Activated naive CD8-positive, alpha-beta T cell treated with anti-CD3 and anti-CD28 coated beads for 36 hours (primary cell): ENCODE results near the gene MAGI1. TPM values are rescaled to one million over a fixed set of nuclear protein-coding genes. Genes with fewer than 3 reads are reported as not detected.
"Not testable (repeated sequence)": the region's sequence is repeated elsewhere in the genome, so short reads cannot be mapped to it uniquely, and the experiment has no call there.

Experiments
- DNase-seq: peaks from one replicate; pipeline ENCODE4 v3.0.0; 2021
- H3K27ac Mint-ChIP-seq: one replicate; pipeline ENCODE4 v1.8.0; 2022; ENCODE audit warnings: mild to moderate bottlenecking, moderate library complexity, mixed read lengths
- H3K27me3 Mint-ChIP-seq: one replicate; pipeline ENCODE4 v1.8.0; 2022; ENCODE audit warnings: mild to moderate bottlenecking, mixed read lengths
- H3K36me3 Mint-ChIP-seq: one replicate; pipeline ENCODE4 v1.8.0; 2021; ENCODE audit warnings: mild to moderate bottlenecking, mixed read lengths
- H3K4me1 Mint-ChIP-seq: one replicate; pipeline ENCODE4 v1.8.0; 2021; ENCODE audit warnings: mixed read lengths
- H3K4me3 Mint-ChIP-seq: one replicate; pipeline ENCODE4 v1.8.0; 2022; ENCODE audit warnings: mild to moderate bottlenecking, moderate library complexity, mixed read lengths
- H3K9me3 Mint-ChIP-seq: one replicate; pipeline ENCODE4 v1.8.0; 2022; ENCODE audit warnings: mixed read lengths
- total RNA-seq, 2 experiments: library from RNA; stranded (reverse); gene quantifications; one replicate each; pipeline ENCODE4 v1.2.3, GENCODE V29; 2021

MAGI1 gene
- total RNA-seq, 2 experiments from 2014 or later = 0.12 to 0.16 TPM

GRCh38 chr3:65864357-65864904, 174.3 kb downstream of the MAGI1 start:
- Mint-ChIP-seq H3K4me1 (no peaks in the 10 kb centered on the region), H3K36me3 (no peaks in the 10 kb centered on the region), H3K27me3 (peaks cover 2% of the 10 kb centered on the region), H3K9me3 (no peaks in the 10 kb centered on the region), H3K4me3 (no peak overlapping the region), H3K27ac (no peak overlapping the region)
- no peak for DNase-seq

GRCh38 chr3:65861718-65862117, 177.0 kb downstream of the MAGI1 start:
- no peak for DNase-seq
- H3K27me3 Mint-ChIP-seq = peaks cover 2% of the 10 kb centered on the region
- H3K4me1 Mint-ChIP-seq = no peaks in the 10 kb centered on the region
- H3K36me3 Mint-ChIP-seq = no peaks in the 10 kb centered on the region
- no peak overlapping the region for H3K4me3 Mint-ChIP-seq
- no peak overlapping the region for H3K27ac Mint-ChIP-seq
- peaks cover 3% of the 10 kb centered on the region for H3K9me3 Mint-ChIP-seq

GRCh38 chr3:65859612-65860011, 179.1 kb downstream of the MAGI1 start:
- H3K27me3 Mint-ChIP-seq, H3K4me3 Mint-ChIP-seq, H3K4me1 Mint-ChIP-seq, H3K27ac Mint-ChIP-seq, H3K9me3 Mint-ChIP-seq, H3K36me3 Mint-ChIP-seq, DNase-seq: not testable (repeated sequence)

GRCh38 chr3:65858749-65859148, 180.0 kb downstream of the MAGI1 start:
- H3K4me1 Mint-ChIP-seq = no peaks in the 10 kb centered on the region
- no peak for DNase-seq
- no peak overlapping the region for H3K4me3 Mint-ChIP-seq
- H3K27me3 Mint-ChIP-seq = no peaks in the 10 kb centered on the region
- H3K36me3 Mint-ChIP-seq = no peaks in the 10 kb centered on the region
- H3K27ac Mint-ChIP-seq = no peak overlapping the region
- H3K9me3 Mint-ChIP-seq = peaks cover 3% of the 10 kb centered on the region

- H3K27ac Mint-ChIP-seq = no peak overlapping the region
- no peaks in the 10 kb centered on the region for H3K36me3 Mint-ChIP-seq
- no peak for DNase-seq
- no peak overlapping the region for H3K4me3 Mint-ChIP-seq
- H3K4me1 Mint-ChIP-seq = no peaks in the 10 kb centered on the region
- no peaks in the 10 kb centered on the region for H3K27me3 Mint-ChIP-seq
- peaks cover 3% of the 10 kb centered on the region for H3K9me3 Mint-ChIP-seq
Observed at GRCh38 chr3:65857327-65857726, 181.4 kb downstream of the MAGI1 start.

GRCh38 chr3:65856907-65857306, 181.8 kb downstream of the MAGI1 start:
- peaks cover 1% of the 10 kb centered on the region for H3K27me3 Mint-ChIP-seq
- no peak overlapping the region for H3K27ac Mint-ChIP-seq
- no peak for DNase-seq
- H3K4me1 Mint-ChIP-seq = no peaks in the 10 kb centered on the region
- H3K4me3 Mint-ChIP-seq = no peak overlapping the region
- no peaks in the 10 kb centered on the region for H3K36me3 Mint-ChIP-seq
- H3K9me3 Mint-ChIP-seq = peaks cover 3% of the 10 kb centered on the region

- peaks cover 3% of the 10 kb centered on the region for H3K9me3 Mint-ChIP-seq
- no peak for DNase-seq
- H3K4me3 Mint-ChIP-seq = no peak overlapping the region
- H3K36me3 Mint-ChIP-seq = no peaks in the 10 kb centered on the region
- H3K27me3 Mint-ChIP-seq = peaks cover 6% of the 10 kb centered on the region
- no peak overlapping the region for H3K27ac Mint-ChIP-seq
- H3K4me1 Mint-ChIP-seq = no peaks in the 10 kb centered on the region
Observed at GRCh38 chr3:65855370-65856100, 183.2 kb downstream of the MAGI1 start.

GRCh38 chr3:65854606-65855304, 184.0 kb downstream of the MAGI1 start:
- no peak overlapping the region for H3K4me3 Mint-ChIP-seq
- H3K36me3 Mint-ChIP-seq = no peaks in the 10 kb centered on the region
- H3K9me3 Mint-ChIP-seq = peaks cover 3% of the 10 kb centered on the region
- no peak overlapping the region for H3K27ac Mint-ChIP-seq
- H3K27me3 Mint-ChIP-seq = peaks cover 6% of the 10 kb centered on the region
- no peak for DNase-seq
- no peaks in the 10 kb centered on the region for H3K4me1 Mint-ChIP-seq

- H3K36me3 Mint-ChIP-seq = no peaks in the 10 kb centered on the region
- H3K4me3 Mint-ChIP-seq = no peak overlapping the region
- no peak overlapping the region for H3K27ac Mint-ChIP-seq
- no peaks in the 10 kb centered on the region for H3K4me1 Mint-ChIP-seq
- peaks cover 6% of the 10 kb centered on the region for H3K27me3 Mint-ChIP-seq
- DNase-seq = no peak
- H3K9me3 Mint-ChIP-seq = no peaks in the 10 kb centered on the region
Observed at GRCh38 chr3:65851827-65852226, 186.9 kb downstream of the MAGI1 start.

GRCh38 chr3:65850261-65850660, 188.5 kb downstream of the MAGI1 start:
- no peaks in the 10 kb centered on the region for H3K9me3 Mint-ChIP-seq
- H3K36me3 Mint-ChIP-seq = no peaks in the 10 kb centered on the region
- DNase-seq = no peak
- no peak overlapping the region for H3K27ac Mint-ChIP-seq
- peaks cover 6% of the 10 kb centered on the region for H3K27me3 Mint-ChIP-seq
- H3K4me1 Mint-ChIP-seq = no peaks in the 10 kb centered on the region
- no peak overlapping the region for H3K4me3 Mint-ChIP-seq

GRCh38 chr3:65848024-65848423, 190.7 kb downstream of the MAGI1 start:
- no peak for DNase-seq
- no peaks in the 10 kb centered on the region for H3K4me1 Mint-ChIP-seq
- H3K4me3 Mint-ChIP-seq = no peak overlapping the region
- no peaks in the 10 kb centered on the region for H3K9me3 Mint-ChIP-seq
- H3K36me3 Mint-ChIP-seq = no peaks in the 10 kb centered on the region
- no peak overlapping the region for H3K27ac Mint-ChIP-seq
- H3K27me3 Mint-ChIP-seq = peaks cover 6% of the 10 kb centered on the region

- Mint-ChIP-seq H3K27me3 (peaks cover 5% of the 10 kb centered on the region), H3K27ac (no peak overlapping the region), H3K9me3 (no peaks in the 10 kb centered on the region), H3K4me3 (no peak overlapping the region), H3K36me3 (no peaks in the 10 kb centered on the region), H3K4me1 (no peaks in the 10 kb centered on the region)
- DNase-seq = no peak
Observed at GRCh38 chr3:65846936-65847335, 191.8 kb downstream of the MAGI1 start.

- Mint-ChIP-seq H3K36me3 (no peaks in the 10 kb centered on the region), H3K9me3 (no peaks in the 10 kb centered on the region), H3K4me1 (no peaks in the 10 kb centered on the region), H3K27me3 (no peaks in the 10 kb centered on the region), H3K4me3 (no peak overlapping the region), H3K27ac (no peak overlapping the region)
- DNase-seq = no peak
Observed at GRCh38 chr3:65844370-65844769, 194.3 kb downstream of the MAGI1 start.

GRCh38 chr3:65843732-65844131, 195.0 kb downstream of the MAGI1 start:
- DNase-seq = no peak
- Mint-ChIP-seq H3K27ac (no peak overlapping the region), H3K4me3 (no peak overlapping the region), H3K27me3 (no peaks in the 10 kb centered on the region), H3K36me3 (no peaks in the 10 kb centered on the region), H3K9me3 (no peaks in the 10 kb centered on the region), H3K4me1 (no peaks in the 10 kb centered on the region)

GRCh38 chr3:65837604-65838003, 201.1 kb downstream of the MAGI1 start:
- H3K4me1 Mint-ChIP-seq = no peaks in the 10 kb centered on the region
- H3K9me3 Mint-ChIP-seq = peaks cover 2% of the 10 kb centered on the region
- no peaks in the 10 kb centered on the region for H3K36me3 Mint-ChIP-seq
- H3K27ac Mint-ChIP-seq = no peak overlapping the region
- no peak overlapping the region for H3K4me3 Mint-ChIP-seq
- DNase-seq = no peak
- H3K27me3 Mint-ChIP-seq = no peaks in the 10 kb centered on the region

GRCh38 chr3:65836047-65836446, 202.7 kb downstream of the MAGI1 start:
- no peaks in the 10 kb centered on the region for H3K4me1 Mint-ChIP-seq
- no peaks in the 10 kb centered on the region for H3K27me3 Mint-ChIP-seq
- H3K9me3 Mint-ChIP-seq = peaks cover 2% of the 10 kb centered on the region
- H3K27ac Mint-ChIP-seq = no peak overlapping the region
- H3K36me3 Mint-ChIP-seq = no peaks in the 10 kb centered on the region
- no peak for DNase-seq
- H3K4me3 Mint-ChIP-seq = no peak overlapping the region
